ENCODE data around the gene CLGN. TPM values are rescaled to one million over a fixed set of nuclear protein-coding genes. Genes with fewer than 3 reads are reported as not detected.

Gene CLGN
- total RNA-seq, 1 donor from 2014 or later: 76.3 TPM

GRCh38 chr4:140346136-140346535 lies 81.3 kb downstream of the CLGN start:
- no peak for DNase-seq (ENCODE audit: missing footprints)
- intact Hi-C loops (cut with DNase I): no loop called here
- ATAC-seq: no peak

- ATAC-seq (no peak), DNase-seq (ENCODE audit: missing footprints) (no peak)
- intact Hi-C loops (cut with DNase I): no loop called here
Observed at GRCh38 chr4:140344621-140345020, 82.8 kb downstream of the CLGN start.

GRCh38 chr4:140344101-140344500 lies 83.3 kb downstream of the CLGN start:
- intact Hi-C loops (cut with DNase I): no loop called here
- ATAC-seq: no peak
- no peak for DNase-seq (ENCODE audit: missing footprints)

GRCh38 chr4:140343303-140343702 lies 84.1 kb downstream of the CLGN start:
- intact Hi-C loops (cut with DNase I): no loop called here
- ATAC-seq: no peak
- DNase-seq (ENCODE audit: missing footprints): no peak

GRCh38 chr4:140342620-140343019 lies 84.8 kb downstream of the CLGN start:
- no peak for ATAC-seq
- intact Hi-C loops (cut with DNase I): no loop called here
- no peak for DNase-seq (ENCODE audit: missing footprints)

Other genes starting within 250 kb of the CLGN start
- 75.3 TPM for gene SCOC, start 54.0 kb downstream of the CLGN start, total RNA-seq
- gene MGAT4D, start 70.6 kb upstream of the CLGN start, total RNA-seq: not detected
- gene ELMOD2, start 96.5 kb upstream of the CLGN start, total RNA-seq: 14.6 TPM
- gene UCP1, start 141.3 kb upstream of the CLGN start, total RNA-seq: not detected

Data from Right ventricle myocardium inferior (tissue), 1 donor.